HL-60/S4 (cell line): ENCODE measurements around the gene CYLD.

ENCODE experiments used
- in situ Hi-C: fragments of 300-500 bp; cut with MboI; formaldehyde crosslinking; loops from 2 replicates; pipeline ENCODE4 v1.14.3; 2022; ENCODE audit warnings: low sequenced_read_pairs

The CYLD gene

GRCh38 chr16:50814052-50814451, 72.2 kb downstream of the CYLD start:
- in situ Hi-C loops, result no loop called here

GRCh38 chr16:50814541-50814940, 72.7 kb downstream of the CYLD start:
- in situ Hi-C loops, result no loop called here

GRCh38 chr16:50815382-50815781, 73.5 kb downstream of the CYLD start:
- in situ Hi-C loops, result no loop called here

GRCh38 chr16:50816901-50817555, 75.1 kb downstream of the CYLD start:
- in situ Hi-C loops, result no loop called here

GRCh38 chr16:50818380-50818779, 76.5 kb downstream of the CYLD start:
- in situ Hi-C loops, result no loop called here

GRCh38 chr16:50819706-50820105, 77.8 kb downstream of the CYLD start:
- in situ Hi-C loops, result no loop called here

GRCh38 chr16:50820225-50820624, 78.3 kb downstream of the CYLD start:
- in situ Hi-C loops, result no loop called here

GRCh38 chr16:50821586-50821985, 79.7 kb downstream of the CYLD start:
- in situ Hi-C loops, result no loop called here

- in situ Hi-C loops, result no loop called here
These were observed 80.8 kb downstream of the CYLD start for GRCh38 chr16:50822671-50823070.

- in situ Hi-C loops, result no loop called here
These were observed 85.0 kb downstream of the CYLD start for GRCh38 chr16:50826797-50827316.

GRCh38 chr16:50828164-50828702, 86.3 kb downstream of the CYLD start:
- in situ Hi-C loops, result no loop called here

GRCh38 chr16:50830698-50831097, 88.8 kb downstream of the CYLD start:
- in situ Hi-C loops, result no loop called here

GRCh38 chr16:50831751-50832150, 89.9 kb downstream of the CYLD start:
- in situ Hi-C loops, result no loop called here

GRCh38 chr16:50833929-50834328, 92.0 kb downstream of the CYLD start:
- in situ Hi-C loops, result no loop called here

GRCh38 chr16:50834701-50835100, 92.8 kb downstream of the CYLD start:
- in situ Hi-C loops, result no loop called here

GRCh38 chr16:50835358-50836060, 93.6 kb downstream of the CYLD start:
- in situ Hi-C loops, result no loop called here

- in situ Hi-C loops, result no loop called here
These were observed 94.3 kb downstream of the CYLD start for GRCh38 chr16:50836121-50836621.

GRCh38 chr16:50837324-50837723, 95.4 kb downstream of the CYLD start:
- in situ Hi-C loops, result no loop called here

- in situ Hi-C loops, result no loop called here
These were observed 96.3 kb downstream of the CYLD start for GRCh38 chr16:50838165-50838564.

GRCh38 chr16:50838885-50839284, 97.0 kb downstream of the CYLD start:
- in situ Hi-C loops, result no loop called here

GRCh38 chr16:50839356-50839755, 97.5 kb downstream of the CYLD start:
- in situ Hi-C loops, result no loop called here
